NCI-H1436 (cell line): ENCODE measurements around the gene TAB3.

Source experiments
- DNase-seq: peaks from one replicate; lab custom pipeline; 2025; lab: John Stamatoyannopoulos, UW

TAB3 gene

DNA sequence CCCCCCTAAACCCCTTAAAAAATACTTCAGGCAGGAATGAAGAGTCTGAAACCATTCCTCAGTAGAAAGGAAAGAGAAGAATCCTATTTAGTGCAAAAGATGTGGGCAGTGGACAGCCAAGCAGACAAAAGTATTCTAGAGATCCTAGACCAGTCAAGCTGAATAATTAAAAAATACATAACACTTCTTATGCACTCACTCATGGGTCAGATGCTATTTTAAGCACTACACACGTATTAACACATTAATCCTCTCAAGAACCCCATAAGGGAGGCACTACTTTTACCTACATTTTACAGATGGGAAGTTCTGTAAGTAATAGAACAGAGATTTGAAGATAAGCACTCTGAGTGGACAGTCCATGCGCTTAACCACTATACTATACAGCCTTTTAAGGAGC is 5.9 kb downstream of the TAB3 start:
- no peak for DNase-seq

DNA sequence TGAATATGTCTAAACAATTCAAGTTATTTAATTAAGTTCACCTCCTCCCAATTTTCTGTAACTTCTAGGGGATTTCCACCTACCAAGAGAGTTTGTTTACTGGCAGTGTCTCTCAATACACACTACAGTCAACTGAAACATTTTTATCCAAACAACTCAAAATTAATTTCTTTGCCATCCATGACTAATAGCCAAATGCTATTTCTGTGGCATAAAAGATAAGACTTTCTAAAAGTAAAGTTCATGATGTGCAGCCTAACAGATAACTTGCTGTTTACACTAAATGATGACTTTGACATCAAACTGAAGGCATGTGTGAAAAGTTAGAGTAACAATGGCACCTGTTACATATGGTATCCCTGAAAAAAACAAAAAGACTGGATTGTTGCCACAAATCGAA is 7.3 kb downstream of the TAB3 start:
- no peak for DNase-seq

DNA sequence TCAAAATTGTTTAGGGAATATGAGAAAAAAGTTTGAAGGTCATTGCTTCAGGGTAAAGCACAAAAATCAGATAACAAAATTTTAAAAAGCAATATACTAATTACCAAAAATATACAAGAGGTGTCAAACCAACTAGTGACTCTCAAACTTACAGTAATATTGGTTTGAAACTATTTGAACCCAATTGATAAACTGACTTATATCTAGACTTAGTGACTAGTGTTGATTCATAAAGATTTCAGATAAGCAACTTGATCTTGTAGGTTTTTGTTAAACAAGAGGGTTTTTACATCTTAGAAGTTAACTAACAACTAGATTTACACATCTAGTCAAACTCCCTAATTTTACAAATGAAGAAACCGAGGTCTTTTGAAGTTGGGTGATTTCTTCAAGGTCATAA is 7.7 kb downstream of the TAB3 start:
- DNase-seq = no peak

DNA sequence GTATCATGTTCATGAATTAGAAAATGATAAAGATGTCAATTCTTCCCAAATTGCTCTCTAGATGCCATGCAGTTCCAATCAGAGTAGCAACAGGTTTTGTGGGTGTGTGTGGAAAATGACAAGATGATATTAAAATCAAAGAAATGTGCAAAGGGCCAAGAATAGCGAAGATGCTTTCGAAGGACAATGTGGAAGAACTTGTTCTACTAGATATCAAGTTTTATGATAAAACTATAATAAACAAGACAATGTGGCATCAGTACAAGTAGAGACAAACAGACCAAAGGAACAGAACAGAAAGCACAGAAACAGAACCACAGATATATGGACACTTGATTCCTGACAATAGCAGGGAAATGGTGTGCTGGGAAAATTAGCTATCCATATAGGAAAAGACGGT is 9.0 kb downstream of the TAB3 start:
- DNase-seq = no peak

DNA sequence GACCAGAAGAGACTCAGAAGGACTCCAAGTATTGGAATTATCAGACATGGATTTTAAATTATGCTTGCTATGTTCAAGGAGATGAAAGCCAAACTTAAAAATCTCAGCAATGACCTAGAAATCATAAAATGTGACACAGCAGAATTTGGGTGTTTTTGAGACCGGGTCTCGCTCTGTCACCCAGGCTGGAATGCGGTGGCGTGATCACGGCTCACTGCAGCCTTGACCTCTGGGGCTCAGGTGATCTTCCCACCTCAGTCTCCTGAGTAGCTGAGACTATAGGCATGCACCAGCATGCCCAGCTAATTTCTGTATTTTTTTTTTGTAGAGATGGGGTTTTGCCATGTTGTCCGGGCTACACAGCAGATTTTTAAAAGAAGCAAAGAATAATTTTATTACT is 12.7 kb downstream of the TAB3 start:
- DNase-seq = no peak

DNA sequence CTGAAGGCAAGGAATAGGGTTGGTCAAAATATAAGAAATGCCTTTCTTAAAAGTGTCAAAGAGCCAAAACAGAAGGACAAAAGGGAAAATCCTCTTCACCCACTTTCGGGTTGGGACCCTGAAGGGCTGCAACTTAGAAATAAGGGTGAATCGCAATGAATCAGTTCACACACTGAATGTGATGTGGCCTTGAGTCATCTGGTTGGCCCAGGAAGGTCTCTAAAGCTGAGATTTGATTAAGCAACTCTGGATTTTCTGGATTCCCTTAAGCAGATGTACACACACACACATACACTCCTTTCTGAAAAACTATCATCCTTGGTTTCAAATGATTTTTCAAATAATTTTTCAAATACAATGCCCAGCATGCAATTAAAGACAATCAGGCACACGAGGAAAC is 13.1 kb downstream of the TAB3 start:
- DNase-seq = no peak

DNA sequence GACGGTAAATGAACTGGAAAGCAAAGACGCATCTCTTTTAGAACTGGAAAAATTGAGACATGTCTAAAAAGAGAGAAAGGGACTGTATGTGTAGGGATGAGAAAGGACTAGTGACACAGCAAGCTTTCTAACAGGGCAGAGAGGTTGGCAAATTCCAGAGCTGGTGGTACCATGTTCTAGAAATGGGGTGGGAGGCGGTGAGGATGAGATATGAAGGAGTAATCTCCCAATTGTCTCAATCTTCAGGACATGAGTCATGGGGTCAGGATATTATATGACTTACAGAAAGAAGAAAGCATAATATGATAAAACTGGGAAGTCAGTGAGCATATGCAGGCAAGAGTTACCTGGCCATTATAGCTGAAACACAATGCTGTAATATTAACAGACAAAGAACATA is 14.2 kb downstream of the TAB3 start:
- no peak for DNase-seq

DNA sequence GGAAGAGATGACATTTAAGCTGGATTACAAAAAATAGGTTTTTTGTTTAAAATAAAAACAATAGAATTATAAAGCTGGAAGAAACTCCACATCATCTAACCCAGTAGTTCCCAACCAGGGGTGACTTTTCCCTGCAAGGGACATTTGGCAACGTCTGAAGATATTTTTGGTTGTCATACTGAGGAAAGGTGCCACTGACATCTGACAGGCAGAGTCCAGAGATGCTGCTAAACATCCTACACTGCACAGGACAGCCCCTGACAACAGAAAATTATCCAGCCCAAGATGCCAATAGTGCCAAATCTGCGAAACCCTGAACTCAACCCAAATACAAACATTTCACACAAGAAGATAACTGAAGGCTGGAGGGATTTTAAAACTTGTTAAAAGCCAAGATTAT is 18.5 kb downstream of the TAB3 start:
- no peak for DNase-seq

DNA sequence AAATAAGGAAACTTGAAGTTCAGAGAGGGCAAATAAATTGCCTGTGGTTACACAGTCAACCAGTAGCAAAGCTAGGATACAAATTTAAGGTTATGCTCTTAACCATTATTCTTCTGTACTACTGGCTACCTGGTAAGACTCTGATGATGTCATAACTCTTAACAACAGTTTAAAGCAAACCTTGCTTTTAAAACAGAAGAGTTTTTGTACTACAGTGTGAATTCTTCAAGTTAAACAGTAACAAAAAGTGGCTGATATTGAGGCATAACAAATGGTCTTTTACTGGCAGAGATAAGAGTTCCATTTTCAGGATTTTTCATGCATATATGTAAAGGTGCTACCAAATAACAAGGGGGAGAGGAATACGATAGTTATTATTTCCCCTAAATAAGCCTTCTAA is 23.4 kb downstream of the TAB3 start:
- DNase-seq = no peak

DNA sequence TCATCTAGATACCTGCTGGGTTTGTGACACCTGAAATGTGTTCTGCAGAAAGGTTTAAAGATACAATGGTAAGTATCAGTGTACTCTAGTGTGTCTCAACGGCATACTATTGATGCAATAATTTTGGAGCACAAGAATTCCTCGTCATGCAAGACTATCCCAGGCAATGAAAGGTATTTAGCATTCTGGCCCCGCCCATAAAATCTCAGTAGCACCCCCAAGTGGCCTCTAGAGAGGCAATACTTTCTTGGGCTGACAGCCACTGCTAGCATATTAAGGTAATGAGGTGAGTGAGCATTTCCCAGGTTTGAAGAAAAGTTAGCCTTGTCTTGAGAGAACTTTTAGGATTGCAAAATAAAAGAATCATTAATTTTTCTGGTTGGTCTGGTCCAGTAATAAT is 24.0 kb downstream of the TAB3 start:
- DNase-seq = no peak

DNA sequence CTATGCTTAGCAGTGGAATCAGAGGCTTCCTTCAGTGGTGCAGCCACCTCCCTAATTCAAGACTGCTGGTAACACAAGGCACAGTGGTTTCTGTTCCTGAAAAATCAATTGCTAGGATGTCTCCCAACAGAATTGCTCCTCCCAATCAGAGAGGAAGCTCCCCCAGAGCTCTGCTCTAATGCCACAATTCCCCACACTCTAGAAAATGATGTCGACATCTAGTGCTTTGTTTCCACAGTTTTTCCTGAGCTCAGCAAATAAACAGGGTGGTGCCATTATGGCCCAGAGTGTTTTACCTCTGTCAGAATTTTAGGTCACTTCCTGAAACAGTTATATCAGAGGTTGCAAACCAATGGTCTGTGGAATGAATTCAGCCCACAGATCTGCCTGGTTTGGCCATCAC is 24.7 kb downstream of the TAB3 start:
- no peak for DNase-seq

DNA sequence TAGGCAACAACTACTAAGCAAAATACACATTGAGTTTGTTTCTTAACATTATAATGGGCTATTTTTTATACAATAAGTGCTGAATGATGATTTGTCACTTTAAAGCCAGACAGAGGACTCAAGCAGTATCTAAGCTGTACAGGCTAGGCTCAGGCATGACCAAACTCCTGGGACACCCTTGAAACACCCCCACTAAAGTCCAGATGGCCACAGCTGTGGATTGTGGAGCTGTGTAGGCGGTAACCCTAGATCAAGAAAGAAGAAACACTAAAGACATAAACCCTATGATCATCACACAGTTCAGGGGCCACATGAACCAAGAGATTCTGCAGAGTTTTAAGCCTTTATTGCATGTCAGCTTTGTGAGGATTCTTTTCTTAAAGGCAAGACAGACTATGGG is 25.1 kb downstream of the TAB3 start:
- no peak for DNase-seq

DNA sequence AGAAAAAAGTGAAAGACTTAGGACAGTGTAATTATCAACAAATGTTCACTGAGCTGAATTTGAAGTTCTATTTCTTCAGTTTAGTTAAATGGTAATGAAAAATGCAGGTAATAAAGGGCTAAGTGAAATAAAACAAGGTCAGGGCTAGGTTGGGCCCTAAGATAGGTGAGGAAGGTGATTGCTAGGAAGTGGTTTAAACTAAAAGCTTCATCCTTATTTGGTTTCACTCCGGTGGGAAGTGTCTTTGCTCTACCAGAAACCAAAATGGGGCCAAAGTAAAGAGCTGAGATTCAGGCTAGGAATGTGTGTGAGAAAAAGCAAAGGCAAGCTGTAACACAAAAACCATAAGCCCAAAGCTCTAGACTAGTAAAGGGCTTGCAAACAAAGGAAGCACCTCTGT is 31.0 kb downstream of the TAB3 start:
- no peak for DNase-seq

DNA sequence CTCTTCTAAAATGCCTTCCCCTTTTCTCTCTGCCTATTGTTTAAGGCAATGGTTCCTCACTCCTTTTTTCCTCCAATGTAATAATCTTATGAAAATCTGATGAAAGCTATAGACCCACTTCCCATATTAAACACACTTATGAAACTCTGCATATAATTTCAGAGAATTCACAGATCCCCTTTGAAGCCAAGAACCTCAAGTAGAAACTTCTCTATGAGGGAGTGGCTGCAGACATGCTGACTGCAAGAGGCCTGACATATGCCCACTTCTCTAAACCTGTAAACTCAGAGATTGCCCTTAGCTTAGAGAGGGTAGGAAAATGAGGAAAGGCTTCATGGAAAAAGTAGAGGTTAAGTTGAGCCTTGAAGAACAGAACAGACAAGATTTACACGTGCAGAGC is 37.6 kb downstream of the TAB3 start:
- DNase-seq = no peak

DNA sequence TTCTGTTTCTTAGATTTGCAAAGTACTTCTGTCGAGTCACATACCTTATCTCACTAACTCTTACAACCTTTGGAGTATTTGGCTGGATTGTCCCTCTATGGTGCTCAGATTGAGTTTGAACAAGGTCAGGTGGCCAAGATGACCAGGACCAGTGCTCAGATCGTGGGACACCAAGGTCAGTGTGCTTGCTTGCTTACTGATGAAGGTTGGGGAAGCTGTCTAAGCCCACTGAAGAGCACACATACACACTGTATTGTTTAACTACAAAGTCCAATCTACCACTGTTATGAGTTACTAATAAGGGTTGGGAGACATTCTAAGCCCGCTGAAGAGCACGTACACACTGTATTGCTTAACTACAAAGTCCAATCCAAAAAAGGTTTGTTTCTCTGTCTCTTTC is 53.7 kb downstream of the TAB3 start:
- DNase-seq = no peak

DNA sequence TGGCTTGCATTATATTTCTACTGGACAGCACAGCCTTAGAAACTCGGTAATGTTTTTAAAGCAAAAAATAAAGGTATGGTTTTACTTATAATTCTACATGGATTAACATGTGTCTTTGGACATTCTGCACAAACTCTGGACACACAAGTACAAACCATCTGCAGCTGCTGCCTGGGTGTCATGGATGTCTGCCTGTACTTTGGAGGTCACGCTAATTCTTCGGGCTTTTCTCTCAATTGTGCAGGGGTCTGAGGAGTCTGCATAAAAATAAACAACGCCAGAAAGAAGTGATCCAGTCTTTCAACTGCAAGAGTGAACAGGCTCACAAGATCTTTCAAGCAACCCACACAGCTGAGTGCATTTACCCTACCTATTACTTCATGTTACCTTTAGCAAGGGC is 55.2 kb downstream of the TAB3 start:
- no peak for DNase-seq

DNA sequence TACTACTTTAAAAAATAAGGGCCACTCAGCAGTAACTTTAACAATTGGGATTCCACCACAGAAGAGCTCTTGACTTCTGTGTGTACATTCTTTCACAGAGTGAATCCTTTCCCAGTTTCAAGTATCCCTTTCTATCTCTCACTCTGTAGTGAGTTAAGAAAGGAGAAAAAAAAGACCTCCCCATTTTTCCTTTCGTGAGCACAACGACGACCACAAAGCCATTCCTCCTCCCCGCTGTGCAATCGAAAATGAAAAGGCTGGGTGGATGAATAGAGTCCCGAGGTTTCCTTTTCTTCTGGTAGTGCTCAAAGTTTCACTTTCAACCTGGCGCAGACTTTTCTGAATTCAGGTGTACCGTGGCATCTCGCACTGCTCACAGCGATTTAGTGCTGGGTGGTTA is 58.0 kb downstream of the TAB3 start:
- no peak for DNase-seq

DNA sequence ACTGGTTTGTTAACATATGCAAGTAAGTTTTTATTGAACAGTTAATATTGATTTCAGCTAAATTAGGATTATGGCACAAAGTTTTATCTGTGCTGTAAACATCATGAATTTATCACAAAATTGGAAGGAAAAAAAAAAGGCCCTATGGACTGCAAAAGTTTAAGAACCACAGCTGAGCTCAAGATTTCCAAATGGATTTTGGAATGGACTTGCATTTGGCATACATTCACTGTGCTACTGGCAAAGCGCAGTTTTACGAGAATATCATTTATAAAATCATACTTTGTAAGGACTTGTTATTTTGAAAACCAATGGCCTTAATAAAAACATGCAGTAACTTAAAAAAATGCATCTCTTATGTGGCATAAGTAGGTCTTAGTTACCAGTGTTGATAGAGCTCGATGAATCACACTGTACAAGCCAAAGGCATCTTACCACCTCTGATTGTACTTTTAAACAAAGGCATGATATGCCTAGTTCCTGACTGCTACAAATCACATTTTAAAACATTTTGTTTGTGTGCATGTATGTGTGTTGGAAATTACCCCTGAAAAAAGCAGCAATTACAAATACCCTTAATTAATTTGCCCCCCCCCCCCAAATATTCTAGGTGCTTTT is 58.6 kb downstream of the TAB3 start:
- no peak for DNase-seq

DNA sequence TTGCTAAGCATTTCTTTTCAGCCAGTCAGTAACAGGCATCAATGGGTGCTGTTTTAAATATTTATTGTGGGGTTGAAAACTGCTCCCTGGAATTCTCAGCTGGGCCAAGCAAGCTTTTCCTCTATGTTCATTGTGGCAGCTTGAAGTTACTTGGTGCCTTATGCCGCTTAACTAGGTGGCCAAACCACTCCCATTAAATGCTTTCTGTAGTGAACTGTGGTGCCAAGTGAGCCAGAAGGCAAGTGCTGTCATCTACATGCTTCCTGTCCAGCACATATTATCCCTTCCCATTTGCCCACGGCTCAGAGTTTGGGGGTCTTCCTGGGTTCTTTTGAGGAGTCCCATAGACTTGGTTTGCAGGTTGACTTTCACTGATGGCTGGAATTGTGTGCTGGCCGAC is 64.8 kb downstream of the TAB3 start:
- no peak for DNase-seq

DNA sequence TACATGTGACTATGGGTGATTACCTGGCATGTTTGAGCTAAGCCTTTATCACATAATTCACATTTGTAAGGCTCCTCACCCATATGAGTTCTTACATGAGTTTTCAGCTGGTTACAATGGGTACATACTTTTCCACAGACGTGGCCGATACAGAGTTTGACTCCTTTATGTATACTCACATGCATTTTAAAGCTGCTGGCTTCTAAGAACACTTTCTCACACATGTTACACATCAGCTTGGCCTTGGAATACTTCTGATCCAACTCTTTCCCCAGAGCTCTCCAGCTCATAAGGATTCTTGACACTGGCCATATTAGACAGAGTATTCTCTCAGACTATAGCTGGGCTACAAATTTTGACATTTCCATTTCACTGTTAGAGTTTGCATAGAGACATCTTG is 66.3 kb downstream of the TAB3 start:
- DNase-seq = no peak

DNA sequence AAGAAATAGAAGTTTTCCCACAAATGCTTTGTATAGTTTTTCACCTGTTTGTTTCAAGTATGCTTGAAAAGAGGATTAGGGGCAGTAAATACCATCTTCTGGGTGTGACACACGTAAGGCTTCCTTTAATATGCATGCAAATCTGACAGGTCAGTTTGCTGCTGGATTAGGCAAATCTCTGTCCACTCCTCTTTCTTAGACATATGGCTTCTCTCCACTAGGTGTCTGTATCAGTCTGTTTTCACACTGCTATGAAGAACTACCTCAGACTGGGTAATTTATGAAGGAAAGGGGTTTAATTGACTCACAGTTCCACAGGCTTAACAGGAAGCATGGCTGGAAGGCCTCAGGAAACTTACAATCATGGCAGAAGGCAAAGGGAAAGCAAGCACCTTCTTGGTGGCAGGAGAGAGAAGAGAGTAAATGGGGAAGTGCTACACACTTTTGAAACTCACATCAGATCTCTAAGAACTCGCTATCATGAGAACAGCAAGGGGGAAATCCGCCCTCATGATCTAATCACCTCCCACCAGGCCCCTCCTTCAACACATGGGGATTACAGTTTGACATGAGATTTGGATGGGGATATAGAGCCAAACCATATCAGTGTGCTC is 66.9 kb downstream of the TAB3 start:
- DNase-seq = no peak

DNA sequence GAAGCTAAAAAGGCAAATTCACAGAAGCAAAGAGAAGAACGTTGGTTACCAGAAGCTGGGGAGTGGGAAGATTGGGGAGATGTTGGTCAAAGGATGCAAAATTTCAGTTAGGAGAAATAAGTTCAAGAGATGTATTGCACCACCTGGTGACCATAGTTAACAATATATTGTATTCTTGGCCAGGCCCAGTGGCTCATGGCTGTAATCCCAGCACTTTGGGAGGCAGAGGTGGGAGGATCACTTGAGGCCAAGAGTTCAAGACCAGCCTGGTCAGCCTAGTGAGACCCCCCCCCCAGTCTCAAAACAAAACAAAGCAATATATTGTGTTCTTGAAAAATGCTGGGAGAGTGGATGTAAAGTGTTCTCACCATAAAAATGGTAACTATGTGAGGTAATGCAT is 67.9 kb downstream of the TAB3 start:
- DNase-seq = no peak

DNA sequence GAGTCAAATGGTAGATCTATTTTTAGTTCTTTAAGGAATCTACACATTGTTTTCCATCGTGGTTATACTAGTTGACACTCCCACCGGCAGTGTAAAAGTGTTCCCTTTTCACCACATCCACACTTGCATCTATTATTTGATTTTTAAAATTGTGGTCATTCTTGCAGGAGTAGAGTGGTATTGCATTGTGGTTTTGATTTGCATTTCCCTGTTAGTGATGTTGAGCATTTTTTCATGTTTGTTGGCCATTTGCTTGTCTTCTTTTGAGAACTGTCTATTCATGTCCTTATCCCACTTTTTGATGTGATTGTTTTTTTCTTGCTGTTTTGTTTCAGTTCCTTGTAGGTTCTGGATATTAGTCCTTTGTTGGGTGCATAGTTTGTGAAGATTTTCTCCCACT is 70.0 kb downstream of the TAB3 start:
- no peak for DNase-seq

DNA sequence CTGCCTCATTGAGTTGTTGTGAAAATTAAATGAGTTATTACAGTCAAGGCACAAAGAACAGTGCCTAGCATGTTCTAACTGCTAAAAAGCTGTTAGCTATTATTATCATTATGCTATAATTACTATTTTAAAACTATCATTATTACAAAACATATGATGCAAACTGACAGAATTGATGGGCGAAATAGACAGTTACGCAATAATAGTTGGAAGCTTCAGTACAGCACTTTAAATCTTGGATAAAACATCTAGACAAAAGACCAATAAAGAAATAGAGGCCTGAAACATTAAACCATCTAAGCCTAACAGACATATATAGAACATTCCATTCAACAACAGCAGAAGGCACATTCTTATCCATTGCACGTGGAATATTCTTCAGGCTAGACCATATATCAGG is 73.0 kb downstream of the TAB3 start:
- no peak for DNase-seq

DNA sequence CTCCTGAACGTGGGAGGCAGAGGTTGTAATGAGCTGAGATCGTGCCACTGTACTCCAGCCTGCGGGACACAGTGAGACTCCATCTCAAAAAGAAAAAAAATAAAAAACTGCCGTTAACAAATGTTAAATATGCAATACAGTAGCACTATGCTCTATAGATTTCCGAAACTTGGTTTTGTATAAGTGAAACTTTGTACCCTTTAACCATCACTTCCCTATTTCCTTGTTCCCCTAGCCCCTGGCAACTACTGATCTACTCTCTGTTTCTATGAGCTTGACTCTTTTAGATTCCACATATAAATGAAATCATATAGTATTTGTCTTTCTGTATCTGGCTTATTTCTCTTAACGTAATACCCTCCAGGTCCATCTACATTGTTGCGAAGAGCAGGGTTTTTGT is 74.1 kb downstream of the TAB3 start:
- no peak for DNase-seq
